Right lobe of liver (tissue), 6 donors: ENCODE measurements around the gene CUBN. TPM values are rescaled to one million over a fixed set of nuclear protein-coding genes. Genes with fewer than 3 reads are reported as not detected.

Source experiments
- ATAC-seq, 4 donors: fragments of 200-7000 bp; cut with Tn5 transposase; one replicate each; pipeline ENCODE4 v1.9.1; 2020; ENCODE audit warnings: mild to moderate bottlenecking in 4 of 4, moderate library complexity in 4 of 4
- DNase-seq, 3 donors: peaks; one replicate each; pipeline ENCODE4 v3.0.0-alpha.2; 2020
- H3K27ac ChIP-seq, 3 donors: fragments of 200-600 bp; one replicate each; pipeline ENCODE4 v1.8.0; 2022
- H3K27me3 ChIP-seq, 2 donors: fragments of 200-600 bp; one replicate each; pipeline ENCODE4 v1.8.0; 2022
- H3K36me3 ChIP-seq, 4 donors: fragments of 200-600 bp; sonication (generic) in 1 of 4; one replicate each; pipeline versions ENCODE4 v1.5.1 to v1.8.0; 2017 to 2022; ENCODE audit warnings: control low read depth in 1 of 4
- H3K4me1 ChIP-seq, 4 donors: fragments of 200-600 bp; sonication (generic) in 1 of 4; one replicate each; pipeline versions ENCODE4 v1.5.1 to v1.8.0; 2017 to 2022; ENCODE audit warnings: control low read depth in 1 of 4
- H3K4me3 ChIP-seq, 3 donors: fragments of 200-600 bp; one replicate each; pipeline ENCODE4 v1.8.0; 2022
- H3K9me3 ChIP-seq, 4 donors: fragments of 200-600 bp; sonication (generic) in 1 of 4; one replicate each; pipeline versions ENCODE4 v1.5.1 to v1.8.0; 2017 to 2022; ENCODE audit warnings: control low read depth in 1 of 4
- POLR2A ChIP-seq: fragments of 450-650 bp; IDR thresholded peaks from one replicate; pipeline ENCODE4 v1.6.1; 2017; ENCODE audit warnings: antibody characterized with exemption, mild to moderate bottlenecking
- WGBS: methylation state at CpG from one replicate; pipeline ENCODE4 v1.1.6; 2018; ENCODE audit warnings: low coverage, low lambda C conversion rate; ENCODE audit not compliant: insufficient coverage; ENCODE audit errors: missing lambda C conversion rate; 5-methylcytosine and 5-hydroxymethylcytosine counted together
- intact Hi-C, 2 donors: fragments of 100-400 bp; cut with DNase I; formaldehyde crosslinking; loops; one replicate each; pipeline versions ENCODE4 v1.11.2 to v1.14.1; 2022
- total RNA-seq, 6 experiments: library from RNA; depleted of rRNA in 2 of 6; stranded (reverse); fragments of >200 nt in 2 of 6; fragmentation: NEBNext Ultra II Directional in 3 of 6; extraction: Animal tissue kit (Norgen Biotek cat#: 25700) in 3 of 6; gene quantifications; one replicate each; pipeline versions ENCODE4 v1.1.0 to v1.2.4, GENCODE V29; 2016 to 2023
- TF ChIP-seq, protein P1 (sequence below), 4 donors: fragments of 200-600 bp in 3 of 4; fragments of 450-650 bp in 1 of 4; IDR thresholded peaks; one replicate each; pipeline versions ENCODE4 v1.5.1 to v1.8.0; 2016 to 2022; ENCODE audit warnings: antibody characterized with exemption in 4 of 4, mild to moderate bottlenecking in 2 of 4
- donor health status: DM: no; HTN: yes; CAD: no.
- donor health status: DM: no; HTN: no; CAD: no.
- donor health status: DM: no; HTN: no; CAD: no.
- donor health status: DM: no; HTN: yes; CAD: no.
- donor health status: DM: no; HTN: yes; CAD: no.

The CUBN gene
- total RNA-seq, 6 experiments from 2014 or later, result 0.07 to 0.74 (median 0.27) TPM

- peaks cover 0 to 9% (median 0%) of the 10 kb centered on the region in 4 donors for H3K4me1 ChIP-seq
- 68% methylated on average over 3 of the region's 3 CpGs for WGBS
- no peaks in the 10 kb centered on the region for H3K27me3 ChIP-seq
- TF ChIP-seq, protein P1, sequence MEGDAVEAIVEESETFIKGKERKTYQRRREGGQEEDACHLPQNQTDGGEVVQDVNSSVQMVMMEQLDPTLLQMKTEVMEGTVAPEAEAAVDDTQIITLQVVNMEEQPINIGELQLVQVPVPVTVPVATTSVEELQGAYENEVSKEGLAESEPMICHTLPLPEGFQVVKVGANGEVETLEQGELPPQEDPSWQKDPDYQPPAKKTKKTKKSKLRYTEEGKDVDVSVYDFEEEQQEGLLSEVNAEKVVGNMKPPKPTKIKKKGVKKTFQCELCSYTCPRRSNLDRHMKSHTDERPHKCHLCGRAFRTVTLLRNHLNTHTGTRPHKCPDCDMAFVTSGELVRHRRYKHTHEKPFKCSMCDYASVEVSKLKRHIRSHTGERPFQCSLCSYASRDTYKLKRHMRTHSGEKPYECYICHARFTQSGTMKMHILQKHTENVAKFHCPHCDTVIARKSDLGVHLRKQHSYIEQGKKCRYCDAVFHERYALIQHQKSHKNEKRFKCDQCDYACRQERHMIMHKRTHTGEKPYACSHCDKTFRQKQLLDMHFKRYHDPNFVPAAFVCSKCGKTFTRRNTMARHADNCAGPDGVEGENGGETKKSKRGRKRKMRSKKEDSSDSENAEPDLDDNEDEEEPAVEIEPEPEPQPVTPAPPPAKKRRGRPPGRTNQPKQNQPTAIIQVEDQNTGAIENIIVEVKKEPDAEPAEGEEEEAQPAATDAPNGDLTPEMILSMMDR (IDR thresholded peaks at IDR 0.05), result no peak
- no peak for TF ChIP-seq POLR2A
- intact Hi-C loops, result no loop called here
- H3K4me3 ChIP-seq, result no peak overlapping the region
- no peak overlapping the region for H3K27ac ChIP-seq
- no peak for ATAC-seq
- no peak for DNase-seq
- H3K36me3 ChIP-seq, result no peaks in the 10 kb centered on the region
- H3K9me3 ChIP-seq, result no peaks in the 10 kb centered on the region
Measured at GRCh38 chr10:16896993-16897392, 232.6 kb downstream of the CUBN start.

GRCh38 chr10:16894821-16895220 lies 234.8 kb downstream of the CUBN start:
- H3K9me3 ChIP-seq, result no peaks in the 10 kb centered on the region
- H3K27me3 ChIP-seq, result no peaks in the 10 kb centered on the region
- DNase-seq (no peak), ATAC-seq (no peak)
- no peaks in the 10 kb centered on the region for H3K36me3 ChIP-seq
- no peak overlapping the region for H3K27ac ChIP-seq
- H3K4me1 ChIP-seq, result peaks cover 0 to 9% (median 0%) of the 10 kb centered on the region in 4 donors
- intact Hi-C loops, result no loop called here
- no peak overlapping the region for H3K4me3 ChIP-seq
- WGBS, result 42% methylated on average over 1 of the region's 1 CpG
- TF ChIP-seq POLR2A, result no peak
- TF ChIP-seq, protein P1 (IDR thresholded peaks at IDR 0.05), result no peak

- Histone ChIP-seq H3K4me3 (no peak overlapping the region), H3K27me3 (no peaks in the 10 kb centered on the region), H3K36me3 (no peaks in the 10 kb centered on the region), H3K4me1 (peaks cover 0 to 9% (median 0%) of the 10 kb centered on the region in 4 donors), H3K27ac (no peak overlapping the region), H3K9me3 (no peaks in the 10 kb centered on the region)
- DNase-seq (no peak), ATAC-seq (peak in 3 of 4 donors; percentile 53 to 71 (median 59))
- 21% methylated on average over 5 of the region's 5 CpGs for WGBS
- TF ChIP-seq POLR2A, result no peak
- TF ChIP-seq, protein P1 (IDR thresholded peaks at IDR 0.05), result no peak
- intact Hi-C loops, result no loop called here
Measured at GRCh38 chr10:16893664-16894063, 235.9 kb downstream of the CUBN start.

DNA sequence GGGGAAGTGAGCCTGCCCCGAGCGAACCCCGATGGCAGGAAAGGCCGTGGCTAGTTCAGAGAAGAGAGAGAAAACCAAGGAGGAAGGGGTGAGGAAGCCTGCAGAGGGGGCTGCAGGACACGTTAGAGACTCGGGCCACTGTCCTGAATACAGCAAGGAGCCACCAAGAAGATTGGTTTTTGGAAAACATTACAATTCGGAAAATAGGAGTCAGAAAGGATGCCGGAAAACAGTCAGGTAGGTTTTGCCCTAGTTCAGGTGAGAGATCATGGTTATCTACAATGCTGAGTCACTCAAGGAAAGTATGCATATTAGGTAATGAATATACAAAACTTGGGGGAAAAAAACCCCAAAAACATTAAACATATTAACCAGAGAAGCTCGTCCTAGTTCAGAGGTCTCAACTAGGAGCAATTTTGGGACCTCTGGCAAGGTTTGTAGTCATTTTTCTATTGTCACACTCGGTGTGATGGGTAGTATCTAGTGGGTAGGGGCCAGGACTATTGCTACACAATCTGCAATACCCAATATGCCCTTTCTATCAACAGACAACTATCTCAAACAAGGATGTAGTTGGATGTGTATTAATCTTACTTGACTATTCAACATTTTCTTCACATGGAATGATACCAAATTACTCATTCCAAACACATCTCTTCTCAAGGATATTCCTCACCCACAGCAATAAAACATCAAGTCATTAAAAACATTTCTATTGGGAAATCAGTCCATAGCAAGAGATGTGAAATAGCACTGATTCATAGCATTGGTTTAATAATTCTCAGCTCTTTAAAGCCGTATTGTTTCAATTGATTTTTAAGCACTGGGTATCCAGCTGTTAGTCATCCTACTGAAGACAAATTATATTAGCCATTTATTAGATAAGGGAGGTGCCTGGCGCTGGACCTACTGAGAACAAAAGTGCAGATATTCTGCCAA lies 238.0 kb downstream of the CUBN start:
- no peaks in the 10 kb centered on the region for H3K27me3 ChIP-seq
- H3K4me3 ChIP-seq, result no peak overlapping the region
- no peaks in the 10 kb centered on the region for H3K36me3 ChIP-seq
- no peak for TF ChIP-seq POLR2A
- TF ChIP-seq, protein P1 (IDR thresholded peaks at IDR 0.05), result peak; percentile 6 to 33 (median 22)
- intact Hi-C loops, result no loop called here
- 16% methylated on average over 12 of the region's 12 CpGs for WGBS
- ATAC-seq (peak; percentile 51 to 61 (median 57)), DNase-seq (no peak)
- no peaks in the 10 kb centered on the region for H3K9me3 ChIP-seq
- H3K4me1 ChIP-seq, result peaks cover 0 to 9% (median 0%) of the 10 kb centered on the region in 4 donors
- no peak overlapping the region for H3K27ac ChIP-seq
